GM21381 (cell line): ENCODE measurements around the gene RAB3GAP1.
A peak's percentile ranks its signal among the peaks of the same experiment; 100 is the strongest.
"Not testable (repeated sequence)": the region's sequence is repeated elsewhere in the genome, so short reads cannot be mapped to it uniquely, and the experiment has no call there.

Experiments used
- ATAC-seq: cut with Tn5 transposase; IDR thresholded peaks from one replicate; pipeline ENCODE4 v1.9.1; 2021; ENCODE audit warnings: mild to moderate bottlenecking, moderate library complexity; ENCODE audit not compliant: unreplicated experiment

Gene RAB3GAP1

GRCh38 chr2:135052042-135052876, at the start of gene RAB3GAP1:
Gene RAB3GAP1, plus strand, starts transcription at chr2:135052292. Its CDS starts 16 bp downstream, at chr2:135052308.
- ATAC-seq, result peak; percentile 75

DNA sequence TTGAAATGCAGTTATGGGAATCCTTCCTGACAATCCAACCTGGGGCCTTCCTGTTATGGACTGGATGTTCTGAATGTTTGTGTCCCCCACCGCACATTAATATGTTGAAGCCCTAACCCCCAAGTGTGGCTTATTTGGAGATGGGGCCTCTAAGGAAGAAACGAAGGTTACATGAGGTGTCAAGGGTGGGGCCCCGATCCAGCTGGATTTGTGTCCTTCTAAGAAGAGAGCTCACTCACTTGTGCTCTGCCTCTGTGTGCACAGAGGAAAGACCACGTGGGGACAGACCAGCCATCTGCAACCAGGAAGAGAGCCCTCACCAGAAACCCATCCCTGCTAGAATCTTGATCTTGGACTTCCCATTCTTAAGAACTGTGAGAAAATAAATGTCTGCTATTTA, 49.3 kb upstream of the RAB3GAP1 start:
- ATAC-seq, result no peak

DNA sequence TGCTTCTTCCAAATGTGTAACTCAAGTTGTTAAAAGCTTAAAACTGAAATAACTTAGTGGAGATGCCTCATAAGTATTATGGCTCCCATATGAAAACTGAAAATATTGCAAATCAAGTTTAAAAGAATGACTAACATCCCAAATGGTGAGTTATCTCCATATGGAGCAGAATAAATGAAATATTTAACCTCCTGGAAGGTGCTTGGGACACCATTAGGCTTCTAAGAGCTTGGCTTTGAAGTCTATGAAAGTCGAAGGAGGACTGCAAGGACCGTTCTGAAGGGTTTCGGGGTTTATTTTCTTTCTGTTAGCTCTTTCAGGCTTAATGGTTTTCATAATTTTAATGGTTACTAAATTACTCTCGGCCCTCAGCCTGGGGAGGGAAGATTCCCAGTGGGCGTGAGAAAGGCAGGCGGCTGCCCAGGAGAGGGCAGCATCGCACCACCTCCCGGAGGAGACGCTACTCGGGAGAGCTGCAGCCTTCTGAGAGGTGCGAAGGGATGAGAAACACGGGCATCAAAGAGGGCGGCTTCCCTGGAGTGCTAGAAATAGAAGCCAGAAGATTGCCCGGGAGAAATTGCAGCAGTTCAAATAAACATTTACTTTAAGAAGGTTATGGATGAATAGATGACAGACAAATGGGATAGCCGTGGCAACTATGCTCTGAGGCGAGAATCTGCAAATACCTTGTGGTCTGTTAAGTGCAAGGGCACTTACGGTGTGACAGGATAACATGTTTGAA, 47.9 kb upstream of the RAB3GAP1 start:
- ATAC-seq, result peak; percentile 88

GRCh38 chr2:135005753-135006152, 46.3 kb upstream of the RAB3GAP1 start:
- no peak for ATAC-seq

DNA sequence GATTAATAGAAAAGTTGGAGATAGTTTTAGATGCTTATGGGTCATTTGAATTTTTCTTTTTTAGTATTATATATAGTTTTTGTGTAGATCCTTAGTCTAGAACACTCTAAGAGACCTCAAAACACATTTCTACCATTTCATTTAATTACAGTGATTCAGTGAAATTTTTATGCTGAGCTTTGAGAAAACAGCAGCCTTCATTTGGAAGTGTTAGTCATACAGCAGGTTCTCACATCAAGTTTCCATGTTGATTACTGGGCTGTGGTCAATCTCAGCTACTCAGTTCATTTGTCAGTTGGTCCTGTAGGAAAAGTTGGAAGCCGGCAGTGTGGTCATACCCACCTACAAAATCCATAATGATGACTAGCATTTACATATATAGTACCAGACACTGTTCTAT, 42.8 kb upstream of the RAB3GAP1 start:
- ATAC-seq, result no peak

GRCh38 chr2:135010200-135010942, 41.7 kb upstream of the RAB3GAP1 start:
- ATAC-seq, result no peak

GRCh38 chr2:135011633-135012032, 40.5 kb upstream of the RAB3GAP1 start:
- no peak for ATAC-seq

DNA sequence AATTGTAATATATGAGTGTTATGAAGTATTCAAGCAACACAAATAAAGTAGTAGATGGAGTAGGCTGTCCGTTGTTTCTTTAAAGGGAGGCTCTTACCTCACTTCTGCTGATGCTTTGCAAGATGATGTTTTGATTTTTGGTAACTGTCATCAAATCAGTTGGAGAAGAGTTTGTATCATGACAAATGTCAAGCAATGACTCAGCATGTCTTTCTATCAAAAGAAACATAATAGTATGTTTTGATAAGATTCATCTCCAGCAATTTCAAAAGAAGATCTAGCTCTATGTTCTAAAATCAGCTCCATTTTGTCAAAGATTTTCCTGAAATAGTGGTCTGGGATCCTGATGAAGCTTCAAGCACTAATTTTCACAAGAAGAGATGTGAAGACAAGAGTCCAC, 30.5 kb upstream of the RAB3GAP1 start:
- no peak for ATAC-seq

DNA sequence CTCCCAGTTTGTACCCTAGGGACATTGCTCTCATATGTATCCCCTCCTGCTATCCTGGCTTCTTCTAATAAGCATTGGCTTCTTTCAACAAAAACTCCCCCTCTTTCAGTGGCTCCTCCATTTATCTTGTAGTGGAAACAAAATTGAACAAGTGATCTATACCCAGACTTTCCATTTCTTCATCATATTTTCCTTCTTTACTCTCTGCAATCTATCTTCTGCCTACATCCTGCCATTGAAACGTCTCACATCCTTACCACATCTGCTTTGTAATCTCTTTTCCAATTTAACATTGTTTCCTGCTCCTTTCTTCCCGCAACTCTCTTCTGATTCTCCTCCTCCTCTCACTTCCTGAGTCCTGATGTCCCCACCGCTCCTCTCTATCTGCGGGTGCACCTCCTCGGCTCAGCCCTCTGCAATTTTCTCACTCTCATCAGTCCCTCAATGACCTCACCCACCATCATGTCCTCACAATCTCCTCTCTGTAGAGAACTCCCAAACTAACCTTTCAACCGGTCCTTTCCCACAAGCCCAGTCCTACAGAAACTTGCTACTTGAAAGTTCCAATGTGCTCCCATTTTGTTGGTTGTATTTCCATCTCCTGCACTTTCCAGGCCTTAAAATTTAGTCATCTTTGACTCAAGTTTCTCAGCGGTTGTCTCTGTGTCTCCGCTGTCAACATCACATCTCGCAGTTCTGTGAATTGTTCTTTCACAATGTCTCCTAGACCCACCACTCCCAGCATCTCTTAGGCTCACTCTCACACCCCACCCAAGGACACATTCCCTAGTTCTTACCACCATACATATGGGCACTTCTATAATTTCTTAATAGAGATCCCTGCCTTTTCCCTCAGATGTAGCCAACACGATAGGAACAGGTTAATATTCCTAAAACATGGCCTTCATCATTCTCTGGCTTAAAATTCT, 28.9 kb upstream of the RAB3GAP1 start:
- ATAC-seq, result no peak

DNA sequence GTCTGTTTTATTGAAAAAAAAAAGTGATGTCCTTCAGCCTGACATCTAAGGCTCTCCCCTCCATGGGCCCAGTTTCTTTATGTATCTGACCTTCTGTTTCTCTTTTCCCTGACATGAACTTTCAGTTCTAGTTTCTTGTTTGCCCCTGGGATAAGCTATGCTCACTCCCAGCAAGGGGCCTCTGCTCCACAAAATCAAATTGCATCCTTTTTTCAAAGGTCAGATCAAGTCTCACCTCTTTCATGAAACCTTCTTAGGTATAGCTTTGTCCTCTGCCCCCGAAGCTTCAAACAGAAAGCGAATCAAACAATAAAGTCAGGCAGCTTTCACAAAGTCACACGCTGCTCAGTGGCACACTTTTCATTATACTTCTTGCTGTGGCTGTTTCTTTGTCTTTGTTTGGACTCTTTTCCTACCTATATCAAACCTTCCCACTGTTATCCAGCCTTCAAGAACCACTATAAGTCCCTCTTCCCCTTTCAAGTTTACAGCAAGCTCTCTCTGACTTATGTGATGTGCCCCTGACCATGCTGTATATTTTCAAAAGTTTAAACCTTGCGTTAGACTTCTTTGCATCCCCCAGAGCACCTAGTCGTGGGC, 28.1 kb upstream of the RAB3GAP1 start:
- ATAC-seq, result no peak

- ATAC-seq, result no peak
These were observed 22.5 kb upstream of the RAB3GAP1 start for GRCh38 chr2:135029481-135030134.

GRCh38 chr2:135030826-135031225, 21.3 kb upstream of the RAB3GAP1 start:
- no peak for ATAC-seq

GRCh38 chr2:135033216-135033615, 18.9 kb upstream of the RAB3GAP1 start:
- not testable (repeated sequence) for ATAC-seq

DNA sequence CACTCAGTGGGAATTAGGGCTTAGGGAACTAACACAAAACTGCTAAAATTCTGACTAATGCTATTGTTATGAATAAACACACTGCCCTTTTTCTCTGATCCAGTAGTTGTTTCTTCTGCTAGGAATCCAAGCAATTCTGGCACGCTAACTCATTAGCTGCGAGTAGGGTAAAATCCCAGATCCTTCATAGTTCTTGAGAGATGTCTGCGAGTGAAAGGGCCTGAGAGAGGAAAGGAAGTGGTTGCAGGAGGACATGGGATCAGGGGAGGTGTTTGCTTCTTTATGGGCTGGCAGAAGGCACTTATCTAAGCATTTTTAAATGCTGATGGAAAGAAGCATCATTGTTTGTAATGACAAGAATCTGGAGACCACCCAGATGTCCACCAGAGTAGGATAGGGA, 14.3 kb upstream of the RAB3GAP1 start:
- no peak for ATAC-seq

DNA sequence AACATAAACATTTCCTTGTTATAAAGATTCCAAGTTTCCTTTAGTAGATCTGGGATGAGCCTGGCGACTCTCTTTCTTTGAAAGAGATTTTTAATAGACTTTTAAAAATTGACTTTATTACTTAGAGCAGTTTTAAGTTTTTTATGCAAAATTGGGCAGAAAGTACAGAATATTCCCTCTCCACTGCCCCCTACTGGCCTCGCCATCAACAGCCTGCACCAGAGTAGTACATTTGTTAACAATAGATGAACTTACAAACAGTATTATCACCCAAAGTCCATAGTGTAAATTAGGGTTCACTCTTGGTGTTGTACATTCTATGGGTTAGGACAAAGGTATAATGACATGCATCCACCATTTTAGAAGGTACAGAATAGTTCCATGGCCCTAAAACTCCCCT, 8.7 kb upstream of the RAB3GAP1 start:
- ATAC-seq, result no peak

GRCh38 chr2:135047300-135047699, 4.8 kb upstream of the RAB3GAP1 start, which contains the start of gene MAP3K19:
Gene MAP3K19, minus strand, starts transcription at chr2:135047447. Its CDS starts 22,800 bp downstream, at chr2:135024647.
- no peak for ATAC-seq

DNA sequence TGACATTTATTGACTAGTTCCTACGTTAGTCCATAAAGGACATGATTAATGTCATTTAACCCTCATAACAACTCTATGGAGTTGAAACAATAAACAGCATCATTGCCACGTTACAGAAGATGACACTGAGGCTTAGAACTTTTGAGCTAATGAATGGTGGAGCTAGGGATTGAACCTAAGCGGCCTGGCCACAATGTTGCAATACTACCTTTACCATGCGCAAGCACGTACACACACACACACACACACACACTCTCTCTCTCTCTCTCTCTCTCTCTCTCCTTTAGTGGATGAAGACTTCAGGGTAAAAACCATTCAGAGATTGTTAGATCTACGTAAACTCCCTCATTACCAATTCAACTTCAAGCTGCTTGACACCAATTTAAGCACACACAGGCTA, 4.0 kb upstream of the RAB3GAP1 start:
- no peak for ATAC-seq

DNA sequence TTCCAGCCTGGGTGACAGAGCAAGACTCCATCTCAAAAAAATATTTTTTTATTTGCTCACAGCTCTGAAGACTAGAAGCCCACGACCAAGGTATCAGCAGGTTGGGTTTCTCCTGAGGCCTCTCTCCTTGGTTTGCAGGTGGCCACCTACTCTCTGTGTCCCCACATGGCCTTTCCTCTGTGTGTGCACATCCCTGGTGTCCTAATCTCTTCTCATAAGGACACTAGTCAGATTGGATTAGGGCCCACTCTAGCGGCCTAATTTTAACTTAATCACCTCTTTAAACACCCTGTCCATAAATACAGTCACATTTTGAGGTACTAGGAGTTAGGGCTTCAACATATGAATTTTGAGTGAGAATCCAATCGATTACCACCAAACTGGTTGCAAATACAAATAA, 2.0 kb upstream of the RAB3GAP1 start:
- ATAC-seq, result no peak

- no peak for ATAC-seq
These were observed 1.4 kb upstream of the RAB3GAP1 start for GRCh38 chr2:135050684-135051083.
